ENCODE results near the gene GMPS.

The GMPS gene

GRCh38 chr3:155944081-155944480 lies 73.6 kb downstream of the GMPS start:
- H3K4me2 ChIP-seq (ENCODE audit: low read depth, low read length, poor library complexity, severe bottlenecking): no peak overlapping the region
- H4K20me1 ChIP-seq (ENCODE audit: insufficient read depth, low read length, poor library complexity, severe bottlenecking): no peaks in the 10 kb centered on the region
- H3K4me1 ChIP-seq (ENCODE audit: insufficient read depth, low read length, poor library complexity, severe bottlenecking): no peaks in the 10 kb centered on the region
- no peaks in the 10 kb centered on the region for H3K79me2 ChIP-seq (ENCODE audit: insufficient read depth, low read length)
- H3K9me2 ChIP-seq (replicated peaks; ENCODE audit: low read depth, low read length): no peaks in the 10 kb centered on the region
- H3F3A ChIP-seq (ENCODE audit: low read depth): no peaks in the 10 kb centered on the region
- H3K36me3 ChIP-seq (ENCODE audit: insufficient read depth, low read length): peaks cover 6% of the 10 kb centered on the region; the same call in 1 of the 2 replicates
- no peaks in the 10 kb centered on the region for H3K9me3 ChIP-seq (ENCODE audit: insufficient read depth, low read depth, low read length)
- H3K27me3 ChIP-seq (ENCODE audit: insufficient read depth, low read length, poor library complexity, severe bottlenecking): no peaks in the 10 kb centered on the region
- H2AFZ ChIP-seq (ENCODE audit: low read length): no peak overlapping the region
- no peak for TF ChIP-seq CTCF (conservative IDR thresholded peaks at IDR 0.05; ENCODE audit: low read length)
- TF ChIP-seq EZH2phosphoT487 (IDR thresholded peaks at IDR 0.05; ENCODE audit: borderline replicate concordance): no peak
- H3K9ac ChIP-seq (ENCODE audit: low read depth, low read length, poor library complexity, severe bottlenecking): no peak overlapping the region
- H3K4me3 ChIP-seq (ENCODE audit: low read length, poor library complexity, severe bottlenecking): no peak overlapping the region

GRCh38 chr3:155946178-155946577 lies 75.7 kb downstream of the GMPS start:
- no peaks in the 10 kb centered on the region for H3F3A ChIP-seq (ENCODE audit: low read depth)
- H3K9ac ChIP-seq (ENCODE audit: low read depth, low read length, poor library complexity, severe bottlenecking): no peak overlapping the region
- TF ChIP-seq EZH2phosphoT487 (IDR thresholded peaks at IDR 0.05; ENCODE audit: borderline replicate concordance) (no peak), CTCF (conservative IDR thresholded peaks at IDR 0.05; ENCODE audit: low read length) (no peak)
- no peaks in the 10 kb centered on the region for H3K79me2 ChIP-seq (ENCODE audit: insufficient read depth, low read length)
- H3K9me3 ChIP-seq (ENCODE audit: insufficient read depth, low read depth, low read length): no peaks in the 10 kb centered on the region
- H3K4me3 ChIP-seq (ENCODE audit: low read length, poor library complexity, severe bottlenecking): no peak overlapping the region
- no peaks in the 10 kb centered on the region for H4K20me1 ChIP-seq (ENCODE audit: insufficient read depth, low read length, poor library complexity, severe bottlenecking)
- no peak overlapping the region for H3K4me2 ChIP-seq (ENCODE audit: low read depth, low read length, poor library complexity, severe bottlenecking)
- no peaks in the 10 kb centered on the region for H3K27me3 ChIP-seq (ENCODE audit: insufficient read depth, low read length, poor library complexity, severe bottlenecking)
- no peaks in the 10 kb centered on the region for H3K4me1 ChIP-seq (ENCODE audit: insufficient read depth, low read length, poor library complexity, severe bottlenecking)
- H3K9me2 ChIP-seq (replicated peaks; ENCODE audit: low read depth, low read length): no peaks in the 10 kb centered on the region
- H2AFZ ChIP-seq (ENCODE audit: low read length): no peak overlapping the region
- no peaks in the 10 kb centered on the region for H3K36me3 ChIP-seq (ENCODE audit: insufficient read depth, low read length)

- Histone ChIP-seq H3K4me2 (ENCODE audit: low read depth, low read length, poor library complexity, severe bottlenecking) (no peak overlapping the region), H3K9ac (ENCODE audit: low read depth, low read length, poor library complexity, severe bottlenecking) (no peak overlapping the region), H4K20me1 (ENCODE audit: insufficient read depth, low read length, poor library complexity, severe bottlenecking) (no peaks in the 10 kb centered on the region), H3K9me2 (replicated peaks; ENCODE audit: low read depth, low read length) (no peaks in the 10 kb centered on the region), H3K4me3 (ENCODE audit: low read length, poor library complexity, severe bottlenecking) (no peak overlapping the region), H3F3A (ENCODE audit: low read depth) (no peaks in the 10 kb centered on the region), H2AFZ (ENCODE audit: low read length) (no peak overlapping the region), H3K36me3 (ENCODE audit: insufficient read depth, low read length) (no peaks in the 10 kb centered on the region), H3K79me2 (ENCODE audit: insufficient read depth, low read length) (no peaks in the 10 kb centered on the region), H3K9me3 (ENCODE audit: insufficient read depth, low read depth, low read length) (no peaks in the 10 kb centered on the region; the same call in 1 of the 2 replicates), H3K4me1 (ENCODE audit: insufficient read depth, low read length, poor library complexity, severe bottlenecking) (no peaks in the 10 kb centered on the region), H3K27me3 (ENCODE audit: insufficient read depth, low read length, poor library complexity, severe bottlenecking) (no peaks in the 10 kb centered on the region)
- TF ChIP-seq EZH2phosphoT487 (IDR thresholded peaks at IDR 0.05; ENCODE audit: borderline replicate concordance) (no peak), CTCF (conservative IDR thresholded peaks at IDR 0.05; ENCODE audit: low read length) (no peak)
Observed at GRCh38 chr3:155948476-155948875, 78.0 kb downstream of the GMPS start.

Data from Loucy (cell line).